DND-41 (cell line): ENCODE measurements around the gene FARP1.

Experiments used
- ATAC-seq: fragments of 200-7000 bp; cut with Tn5 transposase; 3 replicates; pipeline ENCODE4 v1.9.1; 2021; ENCODE audit warnings: low read depth; ENCODE audit not compliant: insufficient read depth
- DNase-seq: peaks from one replicate; pipeline ENCODE4 v3.0.0-alpha.2; 2020
- H2AFZ ChIP-seq: 2 replicates; pipeline ENCODE4 v1.6.0; 2012; ENCODE audit warnings: low read depth, low read length
- H3K27ac ChIP-seq: 2 replicates; pipeline ENCODE4 v1.5.1; 2012; ENCODE audit warnings: low read length, inconsistent platforms
- H3K27me3 ChIP-seq: fragments of 200-600 bp; sonication (generic); 2 replicates; pipeline ENCODE4 v1.6.0; 2012; ENCODE audit warnings: low read length, mild to moderate bottlenecking, inconsistent platforms; ENCODE audit not compliant: insufficient read depth, poor library complexity
- H3K36me3 ChIP-seq: 2 replicates; pipeline ENCODE4 v1.5.1; 2012; ENCODE audit warnings: low read length, inconsistent platforms; ENCODE audit not compliant: insufficient read depth
- H3K4me1 ChIP-seq: 2 replicates; pipeline ENCODE4 v1.5.1; 2012; ENCODE audit warnings: mild to moderate bottlenecking, low read length; ENCODE audit not compliant: insufficient read depth
- H3K4me2 ChIP-seq: 2 replicates; pipeline ENCODE4 v1.6.0; 2012; ENCODE audit warnings: mild to moderate bottlenecking, moderate library complexity, low read length, inconsistent platforms; ENCODE audit not compliant: insufficient read depth
- H3K4me3 ChIP-seq, 2 experiments: fragments of 200-600 bp in 1 of 2; shearing (Covaris generic) in 1 of 2; 2 replicates each; pipeline ENCODE4 v1.5.1; 2012 to 2016; ENCODE audit warnings: inconsistent platforms in 2 of 2, low read length in 2 of 2, mild to moderate bottlenecking in 2 of 2, low read depth in 1 of 2, moderate library complexity in 1 of 2
- H3K79me2 ChIP-seq: 2 replicates; pipeline ENCODE4 v1.6.0; 2012; ENCODE audit warnings: low read length, inconsistent platforms; ENCODE audit not compliant: insufficient read depth
- H3K9ac ChIP-seq: 2 replicates; pipeline ENCODE4 v1.6.0; 2012; ENCODE audit warnings: low read depth, mild to moderate bottlenecking, inconsistent platforms, low read length, moderate library complexity
- H3K9me3 ChIP-seq: 2 replicates; pipeline ENCODE4 v1.5.1; 2012; ENCODE audit warnings: low read length, moderate library complexity, mild to moderate bottlenecking, inconsistent platforms; ENCODE audit not compliant: insufficient read depth, severe bottlenecking
- H4K20me1 ChIP-seq: 2 replicates; pipeline ENCODE4 v1.6.0; 2012; ENCODE audit warnings: low read length; ENCODE audit not compliant: insufficient read depth
- CTCF ChIP-seq: IDR thresholded peaks from 2 replicates; pipeline ENCODE4 v1.5.1; 2012; ENCODE audit warnings: borderline replicate concordance, low read length, moderate library complexity, mild to moderate bottlenecking; ENCODE audit not compliant: poor library complexity, severe bottlenecking; ENCODE audit errors: extremely low read depth
- EZH2 ChIP-seq: IDR thresholded peaks from 3 replicates; pipeline ENCODE4 v1.6.1; 2012; ENCODE audit warnings: borderline replicate concordance, low read depth, mild to moderate bottlenecking, moderate library complexity, low read length, inconsistent platforms; ENCODE audit not compliant: severe bottlenecking

Gene FARP1

DNA sequence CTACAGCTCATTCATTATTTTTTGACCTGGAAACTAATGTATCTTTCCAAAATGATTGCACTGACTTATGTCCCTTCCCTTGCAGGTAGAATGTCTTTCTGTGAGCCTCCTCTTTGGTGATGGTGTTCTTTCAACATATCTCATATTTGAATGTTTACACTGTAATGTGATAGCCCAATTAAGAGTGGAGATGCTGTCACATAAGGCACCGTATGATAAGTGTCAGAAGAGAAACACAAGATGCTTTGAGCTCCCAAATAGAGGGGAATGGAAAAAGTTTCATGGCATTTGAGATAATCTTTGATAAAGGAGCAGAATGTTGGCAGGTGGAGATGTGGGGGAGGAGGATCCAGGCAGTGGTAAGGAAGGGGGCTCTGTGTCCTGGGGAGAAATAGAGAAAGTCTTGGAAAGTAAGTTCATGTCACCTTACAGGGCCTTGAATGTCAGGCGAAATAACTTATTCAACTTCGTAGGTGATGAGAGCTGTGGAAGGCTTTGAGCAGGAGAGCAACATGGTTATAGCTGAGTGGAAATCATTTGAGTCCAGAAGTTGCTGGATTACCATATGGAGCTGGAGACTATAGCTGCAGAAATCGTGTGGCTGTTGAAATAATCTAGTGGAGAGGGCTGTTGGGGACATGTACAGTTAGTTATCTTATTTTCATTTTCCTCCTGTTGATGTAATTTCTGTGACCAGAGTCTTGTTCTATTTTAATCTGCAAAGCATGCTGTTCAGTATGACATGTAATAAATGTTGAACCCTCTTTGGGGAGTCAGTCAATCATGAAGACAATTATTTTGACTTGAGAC, 44.5 kb downstream of the FARP1 start:
- Histone ChIP-seq H3K9me3 (no peaks in the 10 kb centered on the region), H3K4me3 (no peak overlapping the region), H3K27me3 (no peaks in the 10 kb centered on the region), H3K36me3 (no peaks in the 10 kb centered on the region), H2AFZ (no peak overlapping the region), H4K20me1 (no peaks in the 10 kb centered on the region), H3K4me1 (no peaks in the 10 kb centered on the region), H3K27ac (no peak overlapping the region), H3K79me2 (no peaks in the 10 kb centered on the region), H3K4me2 (no peak overlapping the region), H3K9ac (no peak overlapping the region)
- TF ChIP-seq CTCF (no peak), EZH2 (no peak)
- ATAC-seq (no peak), DNase-seq (no peak)

- no peaks in the 10 kb centered on the region for H3K79me2 ChIP-seq
- no peaks in the 10 kb centered on the region for H4K20me1 ChIP-seq
- H3K4me1 ChIP-seq, result no peaks in the 10 kb centered on the region
- no peaks in the 10 kb centered on the region for H3K9me3 ChIP-seq
- ATAC-seq (no peak), DNase-seq (no peak)
- H2AFZ ChIP-seq, result no peak overlapping the region
- H3K27ac ChIP-seq, result no peak overlapping the region
- H3K4me2 ChIP-seq, result no peak overlapping the region
- no peaks in the 10 kb centered on the region for H3K27me3 ChIP-seq
- TF ChIP-seq EZH2, result no peak
- no peak for TF ChIP-seq CTCF
- H3K36me3 ChIP-seq, result no peaks in the 10 kb centered on the region
- no peak overlapping the region for H3K4me3 ChIP-seq
- H3K9ac ChIP-seq, result no peak overlapping the region
These were observed 45.0 kb downstream of the FARP1 start for GRCh38 chr13:98187965-98188261.

GRCh38 chr13:98188544-98189166, 45.8 kb downstream of the FARP1 start:
- H3K79me2 ChIP-seq, result no peaks in the 10 kb centered on the region
- ATAC-seq (no peak), DNase-seq (no peak)
- no peaks in the 10 kb centered on the region for H3K27me3 ChIP-seq
- no peaks in the 10 kb centered on the region for H4K20me1 ChIP-seq
- H2AFZ ChIP-seq, result no peak overlapping the region
- H3K4me3 ChIP-seq, result no peak overlapping the region
- no peaks in the 10 kb centered on the region for H3K36me3 ChIP-seq
- TF ChIP-seq EZH2 (no peak), CTCF (no peak)
- H3K27ac ChIP-seq, result no peak overlapping the region
- H3K4me2 ChIP-seq, result no peak overlapping the region
- no peaks in the 10 kb centered on the region for H3K4me1 ChIP-seq
- no peaks in the 10 kb centered on the region for H3K9me3 ChIP-seq
- H3K9ac ChIP-seq, result no peak overlapping the region
